WTC11 (cell line): ENCODE measurements around the gene CDKN2AIPNL. TPM values are rescaled to one million over a fixed set of nuclear protein-coding genes. Genes with fewer than 3 reads are reported as not detected.

Experiments used
- ATAC-seq: fragments of 200-7000 bp; cut with Tn5 transposase; 2 replicates; pipeline ENCODE4 v1.10.0; 2021; ENCODE audit warnings: mild to moderate bottlenecking, moderate library complexity
- CTCF ChIA-PET: fragments of 300-600 bp; sonication (Branson Sonifier 250); formaldehyde crosslinking; loops from one replicate; lab custom pipeline; 2021; ENCODE audit warnings: antibody characterized with exemption; lab: Charles Lee
- POLR2A ChIA-PET: fragments of 350-600 bp; sonication (Branson Sonifier 250); formaldehyde crosslinking; loops from one replicate; lab custom pipeline; 2021; ENCODE audit warnings: antibody characterized with exemption; lab: Charles Lee
- DNase-seq: peaks from one replicate; pipeline ENCODE4 v3.0.0; 2021; ENCODE audit warnings: low spot score
- H3K27ac Mint-ChIP-seq: 2 replicates; pipeline ENCODE4 v1.8.0; 2021; ENCODE audit warnings: mixed read lengths
- H3K27me3 Mint-ChIP-seq: 2 replicates; pipeline ENCODE4 v1.8.0; 2021; ENCODE audit warnings: low read depth, mild to moderate bottlenecking, moderate library complexity, mixed read lengths
- H3K36me3 Mint-ChIP-seq: 2 replicates; pipeline ENCODE4 v1.8.0; 2021; ENCODE audit warnings: mixed read lengths
- H3K4me1 Mint-ChIP-seq: 2 replicates; pipeline ENCODE4 v1.8.0; 2022; ENCODE audit warnings: mixed read lengths
- H3K4me3 Mint-ChIP-seq: 2 replicates; pipeline ENCODE4 v1.8.0; 2021; ENCODE audit warnings: mild to moderate bottlenecking, moderate library complexity, mixed read lengths
- H3K9me3 Mint-ChIP-seq: 2 replicates; pipeline ENCODE4 v1.8.0; 2021; ENCODE audit warnings: mixed read lengths
- CREM ChIP-seq: sonication (generic); formaldehyde crosslinking; IDR thresholded peaks from 2 replicates; pipeline ENCODE4 v1.8.1; 2022; ENCODE audit warnings: mild to moderate bottlenecking, missing genetic modification reagents, moderate library complexity
- FOXP1 ChIP-seq: sonication (generic); formaldehyde crosslinking; IDR thresholded peaks from 2 replicates; pipeline ENCODE4 v1.8.0; 2022; ENCODE audit warnings: missing genetic modification reagents, mild to moderate bottlenecking, moderate library complexity, borderline replicate concordance
- MAX ChIP-seq: sonication (generic); formaldehyde crosslinking; IDR thresholded peaks from 2 replicates; pipeline ENCODE4 v1.8.0; 2022; ENCODE audit warnings: mild to moderate bottlenecking, missing genetic modification reagents
- MLX ChIP-seq: sonication (generic); formaldehyde crosslinking; IDR thresholded peaks from 2 replicates; pipeline ENCODE4 v1.8.1; 2023; ENCODE audit warnings: mild to moderate bottlenecking, missing genetic modification reagents, moderate library complexity
- NFYB ChIP-seq: sonication (generic); formaldehyde crosslinking; conservative IDR thresholded peaks from 2 replicates; pipeline ENCODE4 v1.8.0; 2022; ENCODE audit warnings: low read depth, missing genetic modification reagents
- NR1H2 ChIP-seq: sonication (generic); formaldehyde crosslinking; IDR thresholded peaks from 2 replicates; pipeline ENCODE4 v1.9.0; 2021; ENCODE audit warnings: mild to moderate bottlenecking, moderate library complexity, missing genetic modification reagents
- OVOL2 ChIP-seq: fragments of 250-450 bp; sonication (Bioruptor Pico); IDR thresholded peaks from 2 replicates; pipeline ENCODE4 v1.9.0; 2021; ENCODE audit warnings: mild to moderate bottlenecking, borderline replicate concordance
- PRRX2 ChIP-seq: fragments of 250-450 bp; sonication (Bioruptor Pico); IDR thresholded peaks from 2 replicates; pipeline ENCODE4 v1.8.0; 2021; ENCODE audit warnings: mild to moderate bottlenecking
- RORB ChIP-seq: fragments of 250-450 bp; sonication (Bioruptor Pico); IDR thresholded peaks from 2 replicates; pipeline ENCODE4 v1.9.0; 2021; ENCODE audit warnings: mild to moderate bottlenecking
- SMAD3 ChIP-seq: sonication (generic); formaldehyde crosslinking; IDR thresholded peaks from 2 replicates; pipeline ENCODE4 v1.8.0; 2022; ENCODE audit warnings: missing genetic modification reagents, mild to moderate bottlenecking, borderline replicate concordance
- SP1 ChIP-seq: sonication (generic); formaldehyde crosslinking; conservative IDR thresholded peaks from 2 replicates; pipeline ENCODE4 v1.8.1; 2022; ENCODE audit warnings: missing genetic modification reagents
- TP53 ChIP-seq: sonication (generic); formaldehyde crosslinking; IDR thresholded peaks from 2 replicates; pipeline ENCODE4 v1.8.1; 2023; ENCODE audit warnings: mild to moderate bottlenecking, missing genetic modification reagents
- ZNF671 ChIP-seq: fragments of 250-450 bp; sonication (Bioruptor Pico); IDR thresholded peaks from 2 replicates; pipeline ENCODE4 v1.8.0; 2021; ENCODE audit warnings: mild to moderate bottlenecking
- total RNA-seq: library from RNA; stranded (reverse); gene quantifications from 3 replicates; pipeline ENCODE4 v1.2.3, GENCODE V29; 2021
- TF ChIP-seq, protein P1 (sequence below): fragments of 250-450 bp; sonication (Bioruptor Pico); IDR thresholded peaks from 2 replicates; pipeline ENCODE4 v2.1.2; 2022; ENCODE audit warnings: mild to moderate bottlenecking, moderate library complexity
- TF ChIP-seq, protein P2 (sequence below): sonication (generic); formaldehyde crosslinking; conservative IDR thresholded peaks from 2 replicates; pipeline ENCODE4 v1.8.1; 2023; ENCODE audit warnings: mild to moderate bottlenecking, low read depth, missing genetic modification reagents, moderate library complexity
- TF ChIP-seq, protein P3 (sequence below): sonication (generic); formaldehyde crosslinking; IDR thresholded peaks from 2 replicates; pipeline ENCODE4 v1.8.0; 2022; ENCODE audit warnings: missing genetic modification reagents

The CDKN2AIPNL gene
- total RNA-seq, 1 experiment from 2014 or later = 54.3 TPM

- TF ChIP-seq MAX (CRISPR knock-in tag) (no peak), NFYB (no peak), SP1 (no peak), OVOL2 (CRISPR knock-in tag) (no peak), SMAD3 (no peak), CREM (CRISPR knock-in tag) (no peak)
- TF ChIP-seq, all 79 proteins: peak for 0
Observed at GRCh38 chr5:134437340-134437846, 25.7 kb upstream of the CDKN2AIPNL start (continued).

DNA sequence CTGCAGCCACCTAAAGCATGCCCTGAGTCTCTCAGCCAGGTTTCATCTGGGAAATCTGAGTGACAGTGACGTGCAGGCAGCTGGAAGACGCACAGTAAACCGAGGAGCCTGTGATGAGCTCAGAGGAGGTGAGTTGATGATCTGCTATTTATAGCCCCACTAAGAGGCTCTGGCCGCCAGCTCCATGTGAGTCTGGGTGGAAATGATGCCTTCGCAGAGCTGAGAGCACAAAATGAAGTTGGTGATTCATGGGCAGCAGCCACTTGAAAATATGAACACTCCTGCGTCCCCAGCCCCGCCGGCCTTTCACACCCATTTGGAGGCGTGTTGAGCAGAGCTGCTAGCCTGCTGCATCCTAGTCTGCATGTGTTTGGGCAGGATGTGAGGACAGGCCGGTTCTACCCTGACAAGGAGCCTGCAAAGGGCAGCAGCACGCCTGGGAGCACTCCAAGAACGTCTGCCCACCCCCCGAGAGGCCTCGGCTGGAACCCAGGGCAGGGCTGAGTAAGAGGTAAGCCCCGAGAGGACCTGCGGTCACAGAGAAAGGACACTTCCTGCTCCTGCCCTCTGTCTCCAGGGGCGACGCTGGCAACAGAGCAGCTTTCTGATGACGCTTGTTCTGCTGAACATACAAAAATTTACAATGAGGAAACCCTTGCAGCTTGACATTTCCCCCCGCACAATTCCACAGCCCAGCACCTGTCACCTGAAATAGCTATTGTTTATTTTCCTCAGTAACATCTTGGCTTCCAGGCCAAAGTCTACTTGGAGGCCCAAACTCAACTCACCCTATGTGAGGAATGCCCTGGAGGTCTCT lies 25.1 kb upstream of the CDKN2AIPNL start:
- POLR2A ChIA-PET = no interaction called here
- no peak for DNase-seq
- TF ChIP-seq, protein P1, sequence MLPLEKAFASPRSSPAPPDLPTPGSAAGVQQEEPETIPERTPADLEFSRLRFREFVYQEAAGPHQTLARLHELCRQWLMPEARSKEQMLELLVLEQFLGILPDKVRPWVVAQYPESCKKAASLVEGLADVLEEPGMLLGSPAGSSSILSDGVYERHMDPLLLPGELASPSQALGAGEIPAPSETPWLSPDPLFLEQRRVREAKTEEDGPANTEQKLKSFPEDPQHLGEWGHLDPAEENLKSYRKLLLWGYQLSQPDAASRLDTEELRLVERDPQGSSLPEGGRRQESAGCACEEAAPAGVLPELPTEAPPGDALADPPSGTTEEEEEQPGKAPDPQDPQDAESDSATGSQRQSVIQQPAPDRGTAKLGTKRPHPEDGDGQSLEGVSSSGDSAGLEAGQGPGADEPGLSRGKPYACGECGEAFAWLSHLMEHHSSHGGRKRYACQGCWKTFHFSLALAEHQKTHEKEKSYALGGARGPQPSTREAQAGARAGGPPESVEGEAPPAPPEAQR (CRISPR knock-in tag) = no peak
- TF ChIP-seq TP53 (CRISPR knock-in tag) (no peak), CREM (CRISPR knock-in tag) (no peak), PRRX2 (CRISPR knock-in tag) (no peak), RORB (no peak), MLX (CRISPR knock-in tag) (no peak), ZNF671 (CRISPR knock-in tag) (no peak)
- TF ChIP-seq, protein P2, sequence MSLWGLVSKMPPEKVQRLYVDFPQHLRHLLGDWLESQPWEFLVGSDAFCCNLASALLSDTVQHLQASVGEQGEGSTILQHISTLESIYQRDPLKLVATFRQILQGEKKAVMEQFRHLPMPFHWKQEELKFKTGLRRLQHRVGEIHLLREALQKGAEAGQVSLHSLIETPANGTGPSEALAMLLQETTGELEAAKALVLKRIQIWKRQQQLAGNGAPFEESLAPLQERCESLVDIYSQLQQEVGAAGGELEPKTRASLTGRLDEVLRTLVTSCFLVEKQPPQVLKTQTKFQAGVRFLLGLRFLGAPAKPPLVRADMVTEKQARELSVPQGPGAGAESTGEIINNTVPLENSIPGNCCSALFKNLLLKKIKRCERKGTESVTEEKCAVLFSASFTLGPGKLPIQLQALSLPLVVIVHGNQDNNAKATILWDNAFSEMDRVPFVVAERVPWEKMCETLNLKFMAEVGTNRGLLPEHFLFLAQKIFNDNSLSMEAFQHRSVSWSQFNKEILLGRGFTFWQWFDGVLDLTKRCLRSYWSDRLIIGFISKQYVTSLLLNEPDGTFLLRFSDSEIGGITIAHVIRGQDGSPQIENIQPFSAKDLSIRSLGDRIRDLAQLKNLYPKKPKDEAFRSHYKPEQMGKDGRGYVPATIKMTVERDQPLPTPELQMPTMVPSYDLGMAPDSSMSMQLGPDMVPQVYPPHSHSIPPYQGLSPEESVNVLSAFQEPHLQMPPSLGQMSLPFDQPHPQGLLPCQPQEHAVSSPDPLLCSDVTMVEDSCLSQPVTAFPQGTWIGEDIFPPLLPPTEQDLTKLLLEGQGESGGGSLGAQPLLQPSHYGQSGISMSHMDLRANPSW (CRISPR knock-in tag) = no peak
- TF ChIP-seq, all 79 proteins: peak for 0

GRCh38 chr5:134435560-134435959 lies 23.9 kb upstream of the CDKN2AIPNL start:
- Mint-ChIP-seq H3K27me3 (no peaks in the 10 kb centered on the region), H3K4me1 (peaks cover 36% of the 10 kb centered on the region), H3K27ac (peak overlapping the region; percentile 57), H3K36me3 (peaks cover 31% of the 10 kb centered on the region), H3K4me3 (no peak overlapping the region), H3K9me3 (no peaks in the 10 kb centered on the region)
- no peak for ATAC-seq
- ChIA-PET CTCF (no interaction called here), POLR2A (no interaction called here)
- TF ChIP-seq NR1H2 (CRISPR knock-in tag) (no peak), SP1 (no peak), FOXP1 (no peak)
- TF ChIP-seq, protein P3, sequence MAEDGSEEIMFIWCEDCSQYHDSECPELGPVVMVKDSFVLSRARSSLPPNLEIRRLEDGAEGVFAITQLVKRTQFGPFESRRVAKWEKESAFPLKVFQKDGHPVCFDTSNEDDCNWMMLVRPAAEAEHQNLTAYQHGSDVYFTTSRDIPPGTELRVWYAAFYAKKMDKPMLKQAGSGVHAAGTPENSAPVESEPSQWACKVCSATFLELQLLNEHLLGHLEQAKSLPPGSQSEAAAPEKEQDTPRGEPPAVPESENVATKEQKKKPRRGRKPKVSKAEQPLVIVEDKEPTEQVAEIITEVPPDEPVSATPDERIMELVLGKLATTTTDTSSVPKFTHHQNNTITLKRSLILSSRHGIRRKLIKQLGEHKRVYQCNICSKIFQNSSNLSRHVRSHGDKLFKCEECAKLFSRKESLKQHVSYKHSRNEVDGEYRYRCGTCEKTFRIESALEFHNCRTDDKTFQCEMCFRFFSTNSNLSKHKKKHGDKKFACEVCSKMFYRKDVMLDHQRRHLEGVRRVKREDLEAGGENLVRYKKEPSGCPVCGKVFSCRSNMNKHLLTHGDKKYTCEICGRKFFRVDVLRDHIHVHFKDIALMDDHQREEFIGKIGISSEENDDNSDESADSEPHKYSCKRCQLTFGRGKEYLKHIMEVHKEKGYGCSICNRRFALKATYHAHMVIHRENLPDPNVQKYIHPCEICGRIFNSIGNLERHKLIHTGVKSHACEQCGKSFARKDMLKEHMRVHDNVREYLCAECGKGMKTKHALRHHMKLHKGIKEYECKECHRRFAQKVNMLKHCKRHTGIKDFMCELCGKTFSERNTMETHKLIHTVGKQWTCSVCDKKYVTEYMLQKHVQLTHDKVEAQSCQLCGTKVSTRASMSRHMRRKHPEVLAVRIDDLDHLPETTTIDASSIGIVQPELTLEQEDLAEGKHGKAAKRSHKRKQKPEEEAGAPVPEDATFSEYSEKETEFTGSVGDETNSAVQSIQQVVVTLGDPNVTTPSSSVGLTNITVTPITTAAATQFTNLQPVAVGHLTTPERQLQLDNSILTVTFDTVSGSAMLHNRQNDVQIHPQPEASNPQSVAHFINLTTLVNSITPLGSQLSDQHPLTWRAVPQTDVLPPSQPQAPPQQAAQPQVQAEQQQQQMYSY (CRISPR knock-in tag) = no peak
- TF ChIP-seq, protein P1 (CRISPR knock-in tag) = no peak
- no peak for DNase-seq

More for the DNA sequence above, 25.1 kb upstream of the CDKN2AIPNL start:
- peaks cover 42% of the 10 kb centered on the region for H3K4me1 Mint-ChIP-seq
- H3K27me3 Mint-ChIP-seq = no peaks in the 10 kb centered on the region
- peak overlapping the region; percentile 39 for H3K27ac Mint-ChIP-seq
- no peaks in the 10 kb centered on the region for H3K9me3 Mint-ChIP-seq
- CTCF ChIA-PET = no interaction called here
- H3K36me3 Mint-ChIP-seq = peaks cover 31% of the 10 kb centered on the region
- ATAC-seq = no peak; the same call in 1 of the 2 replicates
- H3K4me3 Mint-ChIP-seq = no peak overlapping the region
